Kidney tubule cell (primary cell): ENCODE results near the gene KCNB1.

Source experiments
- DNase-seq: peaks from one replicate; pipeline ENCODE4 v3.0.0-alpha.2; 2018; ENCODE audit warnings: low spot score

KCNB1 gene

GRCh38 chr20:49409302-49409974 is 73.0 kb downstream of the KCNB1 start:
- DNase-seq: no peak

- DNase-seq: no peak
Observed at GRCh38 chr20:49408509-49409104, 73.9 kb downstream of the KCNB1 start.

- DNase-seq: no peak
Observed at GRCh38 chr20:49406666-49407065, 75.8 kb downstream of the KCNB1 start.

- no peak for DNase-seq
Observed at GRCh38 chr20:49405696-49406095, 76.8 kb downstream of the KCNB1 start.

- DNase-seq: no peak
Observed at GRCh38 chr20:49405062-49405683, 77.3 kb downstream of the KCNB1 start.

- DNase-seq: no peak
Observed at GRCh38 chr20:49404461-49404860, 78.0 kb downstream of the KCNB1 start.

GRCh38 chr20:49403911-49404310 is 78.6 kb downstream of the KCNB1 start:
- no peak for DNase-seq

GRCh38 chr20:49403012-49403411 is 79.5 kb downstream of the KCNB1 start:
- no peak for DNase-seq

GRCh38 chr20:49400904-49401303 is 81.6 kb downstream of the KCNB1 start:
- no peak for DNase-seq

- no peak for DNase-seq
Observed at GRCh38 chr20:49400410-49400809, 82.1 kb downstream of the KCNB1 start.

- no peak for DNase-seq
Observed at GRCh38 chr20:49399329-49399728, 83.1 kb downstream of the KCNB1 start.

- DNase-seq: no peak
Observed at GRCh38 chr20:49398401-49399144, 83.9 kb downstream of the KCNB1 start.

GRCh38 chr20:49397525-49397924 is 84.9 kb downstream of the KCNB1 start:
- peak; percentile 38 for DNase-seq

- no peak for DNase-seq
Observed at GRCh38 chr20:49396230-49396629, 86.2 kb downstream of the KCNB1 start.

GRCh38 chr20:49395659-49396058 is 86.8 kb downstream of the KCNB1 start:
- no peak for DNase-seq

- DNase-seq: no peak
Observed at GRCh38 chr20:49395183-49395582, 87.3 kb downstream of the KCNB1 start.

GRCh38 chr20:49394757-49395156 is 87.7 kb downstream of the KCNB1 start:
- no peak for DNase-seq

- DNase-seq: no peak
Observed at GRCh38 chr20:49394264-49394663, 88.2 kb downstream of the KCNB1 start.

- no peak for DNase-seq
Observed at GRCh38 chr20:49393803-49394202, 88.7 kb downstream of the KCNB1 start.

GRCh38 chr20:49392745-49393144 is 89.7 kb downstream of the KCNB1 start:
- DNase-seq: no peak

- DNase-seq: no peak
Observed at GRCh38 chr20:49391404-49392245, 90.8 kb downstream of the KCNB1 start.

- no peak for DNase-seq
Observed at GRCh38 chr20:49389854-49390253, 92.6 kb downstream of the KCNB1 start.
